Measurements from ENCODE around the gene DCHS1.

The DCHS1 gene

GRCh38 chr11:6623391-6624363 is 31.9 kb downstream of the DCHS1 start:
- DNase-seq (ENCODE audit: insufficient read length, low spot score), result no peak
- FAIRE-seq, result no peak
- no peak for TF ChIP-seq POLR2A (IDR thresholded peaks at IDR 0.05; ENCODE audit: low read depth, low read length)

DNA sequence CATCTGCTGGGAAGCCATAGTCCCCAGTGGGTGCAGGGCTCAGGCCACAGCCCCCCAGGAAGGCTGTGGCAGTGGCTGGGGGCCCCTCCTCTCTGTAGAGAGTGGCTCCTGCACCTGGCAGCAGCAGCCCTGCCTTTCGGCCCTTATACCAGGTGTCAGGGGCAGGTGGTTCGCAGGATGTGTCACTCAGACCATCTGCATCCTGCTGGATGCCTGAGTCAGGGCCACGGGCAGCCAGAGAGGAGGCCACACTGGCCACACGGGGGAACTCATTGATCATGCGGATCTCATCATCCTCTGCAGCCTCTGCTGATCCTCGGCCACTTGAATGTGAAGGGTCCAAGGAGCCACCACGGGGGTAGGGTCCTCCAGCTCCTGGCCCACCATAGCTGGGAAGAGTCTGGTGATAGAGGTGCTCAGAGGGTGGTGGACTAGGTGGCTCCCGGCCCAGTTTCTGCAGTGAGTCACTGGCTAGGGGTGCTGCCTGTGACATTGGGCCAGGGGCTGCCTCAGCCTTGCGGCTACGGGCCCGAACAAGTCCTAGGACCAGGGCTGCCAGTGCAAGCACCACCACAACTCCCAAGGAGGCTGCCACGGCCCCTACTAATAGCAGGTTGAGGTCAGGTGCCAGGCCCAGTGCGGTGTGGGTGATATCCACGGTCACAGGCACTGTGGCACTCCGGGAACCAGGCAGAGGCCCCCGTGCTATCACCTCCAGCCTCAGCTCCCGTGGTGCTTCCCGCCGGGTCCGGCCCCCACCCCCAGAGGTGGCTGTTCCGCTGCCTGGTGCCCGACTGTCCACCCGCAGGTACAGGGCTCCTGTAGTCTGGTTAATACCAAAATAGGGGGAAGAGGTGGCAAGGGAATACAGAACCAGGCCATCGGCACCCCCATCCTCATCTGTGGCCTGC is 33.1 kb downstream of the DCHS1 start:
- no peak for TF ChIP-seq POLR2A (IDR thresholded peaks at IDR 0.05; ENCODE audit: low read depth, low read length)
- FAIRE-seq, result no peak
- peak; percentile 33 for DNase-seq (ENCODE audit: insufficient read length, low spot score)

DNA sequence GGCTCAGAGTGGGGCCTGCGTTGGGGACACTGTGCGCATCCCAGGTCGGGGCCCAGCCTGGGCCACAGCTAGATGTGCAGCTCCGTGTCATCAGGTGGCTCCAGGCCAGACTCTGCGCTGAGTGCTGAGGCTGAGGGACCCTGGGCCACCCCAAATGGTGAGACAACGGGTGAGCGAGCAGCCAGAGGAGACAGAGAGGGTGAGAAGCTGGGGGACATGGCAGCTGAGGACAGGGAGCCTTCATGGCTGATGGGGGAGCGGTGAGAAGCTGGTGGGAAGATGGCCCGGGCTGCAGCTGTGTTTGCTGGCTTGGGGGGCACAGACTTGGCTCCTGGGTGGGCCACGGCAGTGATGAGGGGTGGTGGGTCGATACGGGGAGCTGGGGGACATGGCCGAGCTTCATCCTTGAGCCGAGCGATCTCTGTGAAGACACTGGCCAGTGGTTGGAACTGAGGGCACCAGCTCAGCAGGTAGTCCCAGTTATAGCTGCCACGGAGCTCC is 33.8 kb downstream of the DCHS1 start:
- TF ChIP-seq POLR2A (IDR thresholded peaks at IDR 0.05; ENCODE audit: low read depth, low read length), result no peak
- no peak for DNase-seq (ENCODE audit: insufficient read length, low spot score)
- no peak for FAIRE-seq

DNA sequence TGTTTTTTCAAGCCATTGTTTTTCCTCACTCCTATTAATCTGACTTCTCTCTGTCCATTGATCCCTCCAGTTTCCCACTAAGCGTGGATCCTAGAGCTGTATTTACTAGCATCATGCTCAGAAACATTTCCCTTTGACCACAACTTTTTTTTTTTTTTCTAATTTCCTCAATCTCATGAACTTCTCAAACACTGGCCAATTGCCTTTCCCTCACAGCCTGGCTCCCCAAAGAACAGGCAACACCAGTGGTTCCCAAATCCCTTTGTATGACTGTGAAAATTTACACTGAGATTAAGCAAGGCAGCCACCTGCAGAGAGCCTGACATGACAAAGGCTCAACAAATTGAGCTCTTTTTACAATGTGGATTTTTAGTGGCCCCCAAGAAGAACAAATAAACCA is 35.0 kb downstream of the DCHS1 start:
- TF ChIP-seq POLR2A (IDR thresholded peaks at IDR 0.05; ENCODE audit: low read depth, low read length), result no peak
- no peak for DNase-seq (ENCODE audit: insufficient read length, low spot score)
- FAIRE-seq, result no peak

DNA sequence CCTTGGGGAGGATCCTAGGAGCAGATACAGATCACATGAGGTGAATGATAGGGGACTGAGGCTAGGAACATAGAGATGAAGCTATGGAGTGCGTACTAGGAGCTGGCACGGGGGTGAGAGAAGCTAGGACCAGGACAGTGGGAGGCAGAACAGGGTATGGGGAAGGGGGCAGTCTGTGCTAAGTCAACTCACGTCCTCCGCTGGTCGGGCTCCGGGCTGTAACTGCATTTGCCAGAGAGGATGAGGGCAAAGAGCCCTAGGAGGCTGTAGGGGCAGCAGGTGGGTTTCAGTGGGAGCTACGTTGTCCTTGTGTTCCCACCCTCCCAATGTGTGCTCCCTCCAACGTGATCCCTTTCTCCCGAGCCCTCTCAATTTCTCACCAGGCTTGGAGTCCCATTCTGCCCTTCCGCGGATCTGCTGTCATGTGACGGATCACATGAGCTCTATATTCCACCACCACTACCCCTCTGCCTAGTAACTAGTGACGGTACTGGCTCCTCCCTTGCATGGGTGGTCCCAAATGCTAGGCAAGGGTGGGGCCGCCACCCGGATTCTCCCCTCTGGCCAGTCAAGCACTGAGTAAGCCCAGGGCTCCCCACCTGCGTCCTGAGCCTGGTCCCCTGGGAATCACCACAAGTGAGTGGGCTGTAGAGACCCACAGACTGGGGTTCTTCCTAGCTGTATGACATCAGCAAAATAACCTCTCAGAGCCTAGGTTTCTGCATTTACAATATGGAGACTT is 36.4 kb downstream of the DCHS1 start, which contains the start of gene TPP1:
TSS of gene TPP1 (minus strand) at position 419 of the 742 bp plus-strand sequence. CDS start at position 397, 22 bp downstream.
- FAIRE-seq (peak; percentile 91), DNase-seq (ENCODE audit: insufficient read length, low spot score) (peak; percentile 99)
- TF ChIP-seq POLR2A (IDR thresholded peaks at IDR 0.05; ENCODE audit: low read depth, low read length), result peak; percentile 36; the same call in 1 of the 2 replicates

- peak; percentile 46 for DNase-seq (ENCODE audit: insufficient read length, low spot score)
- no peak for FAIRE-seq
- TF ChIP-seq POLR2A (IDR thresholded peaks at IDR 0.05; ENCODE audit: low read depth, low read length), result no peak
Measured at GRCh38 chr11:6618117-6619003, 37.2 kb downstream of the DCHS1 start.

- TF ChIP-seq POLR2A (IDR thresholded peaks at IDR 0.05; ENCODE audit: low read depth, low read length), result no peak
- FAIRE-seq (no peak), DNase-seq (ENCODE audit: insufficient read length, low spot score) (no peak)
Measured at GRCh38 chr11:6617315-6617781, 38.3 kb downstream of the DCHS1 start.

- TF ChIP-seq POLR2A (IDR thresholded peaks at IDR 0.05; ENCODE audit: low read depth, low read length), result no peak
- FAIRE-seq (no peak), DNase-seq (ENCODE audit: insufficient read length, low spot score) (no peak)
Measured at GRCh38 chr11:6616596-6617250, 38.9 kb downstream of the DCHS1 start.

DNA sequence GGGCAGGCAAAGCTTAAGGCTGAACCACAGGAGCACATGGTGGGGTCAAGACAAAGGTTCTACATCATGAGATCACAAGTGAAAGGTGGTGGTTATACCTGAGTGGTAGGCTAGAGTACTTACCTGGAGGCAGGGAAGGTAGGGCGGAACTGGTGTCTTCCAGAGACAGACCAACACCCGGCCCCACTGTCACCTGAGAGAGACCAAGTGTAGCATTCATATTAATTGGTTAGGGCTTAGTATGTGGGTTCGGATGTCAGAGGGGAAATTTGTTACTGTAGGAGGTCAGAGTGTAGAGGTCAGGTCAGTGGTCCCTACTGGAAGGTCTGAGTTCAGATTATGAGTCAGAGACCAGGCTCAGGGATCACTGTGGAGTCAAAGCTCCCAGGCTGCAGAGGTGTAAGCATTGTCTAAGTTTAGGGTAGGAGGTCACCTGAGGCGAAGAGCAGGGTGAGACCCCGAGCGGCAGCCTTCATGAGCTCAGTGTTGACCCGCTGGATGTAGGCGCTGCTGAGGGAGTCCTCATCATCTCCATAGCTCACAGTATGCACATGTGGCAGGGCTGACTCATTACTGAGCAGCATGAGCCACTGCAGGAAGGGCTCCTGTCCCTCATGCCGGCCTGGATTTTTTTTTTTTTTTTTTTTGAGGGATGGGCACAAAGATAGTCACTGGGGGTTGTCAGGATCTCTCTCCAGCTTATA is 39.6 kb downstream of the DCHS1 start:
- no peak for FAIRE-seq

GRCh38 chr11:6615046-6615445 is 40.6 kb downstream of the DCHS1 start:
- no peak for DNase-seq (ENCODE audit: insufficient read length, low spot score)
- no peak for TF ChIP-seq POLR2A (IDR thresholded peaks at IDR 0.05; ENCODE audit: low read depth, low read length)
- no peak for FAIRE-seq

More for the DNA sequence above, 39.6 kb downstream of the DCHS1 start:
- TF ChIP-seq POLR2A (IDR thresholded peaks at IDR 0.05; ENCODE audit: low read depth, low read length), result no peak
- no peak for DNase-seq (ENCODE audit: insufficient read length, low spot score)

- FAIRE-seq, result no peak
- DNase-seq (ENCODE audit: insufficient read length, low spot score), result no peak
- no peak for TF ChIP-seq POLR2A (IDR thresholded peaks at IDR 0.05; ENCODE audit: low read depth, low read length)
Measured at GRCh38 chr11:6614446-6614845, 41.2 kb downstream of the DCHS1 start.
